CD4-positive, alpha-beta T cell (primary cell): ENCODE results near the gene BRDT. TPM values are rescaled to one million over a fixed set of nuclear protein-coding genes. Genes with fewer than 3 reads are reported as not detected.

ENCODE experiments used
- ATAC-seq: fragments of 200-7000 bp; cut with Tn5 transposase; one replicate; pipeline ENCODE4 v1.10.0; 2022; ENCODE audit warnings: mild to moderate bottlenecking; ENCODE audit not compliant: poor library complexity
- CTCF ChIA-PET: fragments of 350-600 bp; sonication (Branson Sonifier 250); formaldehyde crosslinking; loops from one replicate; lab custom pipeline; 2021; ENCODE audit warnings: antibody characterized with exemption, inconsistent platforms; lab: Charles Lee
- POLR2A ChIA-PET: fragments of 350-600 bp; sonication (Branson Sonifier 250); formaldehyde crosslinking; loops from one replicate; lab custom pipeline; 2021; ENCODE audit warnings: antibody characterized with exemption, inconsistent platforms; lab: Charles Lee
- DNase-seq, 14 experiments: peaks; one replicate each; pipeline ENCODE4 v3.0.0-alpha.2; 2013 to 2020; ENCODE audit warnings: mixed read lengths in 2 of 14
- H3K27ac ChIP-seq, 2 donors: one replicate each; pipeline versions ENCODE4 v1.5.1 to v1.7.0; 2013; ENCODE audit warnings: low read length in 2 of 2, low read depth in 1 of 2, mild to moderate bottlenecking in 1 of 2
- H3K27me3 ChIP-seq, 2 experiments: 1 replicate in 1 of 2; 2 replicates in 1 of 2; pipeline versions ENCODE4 v1.6.1 to v1.7.0; 2013; ENCODE audit warnings: low read length in 2 of 2, control low read depth in 1 of 2, mild to moderate bottlenecking in 1 of 2, moderate library complexity in 1 of 2; ENCODE audit not compliant: insufficient read depth in 2 of 2, control insufficient read depth in 1 of 2
- H3K36me3 ChIP-seq: one replicate; pipeline ENCODE4 v1.6.1; 2013; ENCODE audit warnings: low read length, control low read depth; ENCODE audit not compliant: insufficient read depth
- H3K4me1 ChIP-seq: one replicate; pipeline ENCODE4 v1.6.1; 2013; ENCODE audit warnings: low read length, control low read depth; ENCODE audit not compliant: insufficient read depth
- H3K4me3 ChIP-seq: one replicate; pipeline ENCODE4 v1.5.1; 2013; ENCODE audit warnings: mild to moderate bottlenecking, low read length, moderate library complexity
- H3K9me3 ChIP-seq, 2 experiments: 1 replicate in 1 of 2; 2 replicates in 1 of 2; pipeline versions ENCODE4 v1.6.1 to v1.7.0; 2013; ENCODE audit warnings: low read length in 2 of 2, mild to moderate bottlenecking in 2 of 2, control low read depth in 1 of 2, moderate library complexity in 1 of 2; ENCODE audit not compliant: control insufficient read depth in 1 of 2, insufficient read depth in 1 of 2
- H3K27ac Mint-ChIP-seq: one replicate; pipeline ENCODE4 v1.8.0; 2020; ENCODE audit warnings: mixed read lengths
- H3K27me3 Mint-ChIP-seq: one replicate; pipeline ENCODE4 v1.8.0; 2021; ENCODE audit warnings: mixed read lengths
- H3K36me3 Mint-ChIP-seq: one replicate; pipeline ENCODE4 v1.8.0; 2021; ENCODE audit warnings: low read depth, mixed read lengths
- H3K4me1 Mint-ChIP-seq: one replicate; pipeline ENCODE4 v1.8.0; 2021; ENCODE audit warnings: low read depth, mixed read lengths
- H3K4me3 Mint-ChIP-seq: one replicate; pipeline ENCODE4 v1.8.0; 2020; ENCODE audit warnings: mild to moderate bottlenecking, mixed read lengths
- H3K9me3 Mint-ChIP-seq: one replicate; pipeline ENCODE4 v1.8.0; 2020; ENCODE audit warnings: mixed read lengths
- CTCF ChIP-seq: fragments of 200-600 bp; IDR thresholded peaks from one replicate; pipeline ENCODE4 v1.8.0; 2022; ENCODE audit warnings: antibody characterized with exemption, mild to moderate bottlenecking
- intact Hi-C, 2 experiments: fragments of 100-400 bp; cut with DNase I in 1 of 2; cut with micrococcal nuclease in 1 of 2; formaldehyde crosslinking; loops; one replicate each; pipeline versions ENCODE4 v1.15.1 to v1.9.0; 2023 to 2025; cut with DNase I, micrococcal nuclease
- polyA plus RNA-seq, 2 donors: library from polyadenylated mRNA; unstranded; fragments of 120-200 nt; gene quantifications; one replicate each; pipeline ENCODE4 v1.2.1, GENCODE V29; 2013
- total RNA-seq, 174 experiments: library from RNA in 2 of 174; stranded (reverse) in 2 of 174; gene quantifications; one replicate each; pipeline ENCODE4 v1.2.3 and lab custom pipeline; 2021 to 2026

BRDT gene
- not detected for total RNA-seq
- not detected for polyA plus RNA-seq (2013, experiment 1 of 2)
- 0.07 TPM for polyA plus RNA-seq (2013, experiment 2 of 2)
- total RNA-seq (lab: John Stamatoyannopoulos, UW) = 0 to 0.79 (median 0) reads per million in 172 experiments

GRCh38 chr1:91949356-91949699 lies at the start of gene BRDT:
BRDT (plus strand) TSS chr1:91949401; CDS start chr1:91962755, 13,354 bp downstream.
- ATAC-seq (no peak), DNase-seq (peak in 1 of 14 experiments; percentile 15)
- TF ChIP-seq CTCF = no peak
- Mint-ChIP-seq H3K36me3 (no peaks in the 10 kb centered on the region), H3K27ac (peak within 1 kb of the TSS; percentile 83), H3K4me3 (peak within 1 kb of the TSS; percentile 47), H3K4me1 (peaks cover 16% of the 10 kb centered on the region), H3K9me3 (peaks cover 4% of the 10 kb centered on the region), H3K27me3 (no peaks in the 10 kb centered on the region)
- ChIA-PET POLR2A (no interaction called here), CTCF (no interaction called here)
- Histone ChIP-seq H3K9me3 (peaks cover 0 to 7% of the 10 kb centered on the region in 2 experiments), H3K36me3 (no peaks in the 10 kb centered on the region), H3K27ac (peak within 1 kb of the TSS in 1 of 2 donors; percentile 86), H3K4me3 (peak within 1 kb of the TSS; percentile 48), H3K4me1 (peaks cover 31% of the 10 kb centered on the region), H3K27me3 (no peaks in the 10 kb centered on the region)
- intact Hi-C loops = no loop called here

GRCh38 chr1:91900562-91900961 lies 48.6 kb upstream of the BRDT start:
- Mint-ChIP-seq H3K4me3 (no peak overlapping the region), H3K4me1 (no peaks in the 10 kb centered on the region), H3K27me3 (no peaks in the 10 kb centered on the region), H3K36me3 (no peaks in the 10 kb centered on the region), H3K9me3 (no peaks in the 10 kb centered on the region), H3K27ac (no peak overlapping the region)
- Histone ChIP-seq H3K27ac (no peak overlapping the region), H3K4me1 (peaks cover 2% of the 10 kb centered on the region), H3K36me3 (no peaks in the 10 kb centered on the region), H3K9me3 (no peaks in the 10 kb centered on the region), H3K4me3 (no peak overlapping the region), H3K27me3 (peaks cover 0 to 2% of the 10 kb centered on the region in 2 experiments)
- intact Hi-C loops = no loop called here
- ChIA-PET CTCF (no interaction called here), POLR2A (no interaction called here)
- ATAC-seq (no peak), DNase-seq (no peak)
- no peak for TF ChIP-seq CTCF

- ChIA-PET CTCF (no interaction called here), POLR2A (no interaction called here)
- DNase-seq (no peak), ATAC-seq (no peak)
- no peaks in the 10 kb centered on the region for H3K36me3 Mint-ChIP-seq
- H3K4me1 Mint-ChIP-seq = no peaks in the 10 kb centered on the region
- intact Hi-C loops = no loop called here
- no peak overlapping the region for H3K27ac Mint-ChIP-seq
- TF ChIP-seq CTCF = no peak
- Histone ChIP-seq H3K27me3 (peaks cover 0 to 2% of the 10 kb centered on the region in 2 experiments), H3K36me3 (no peaks in the 10 kb centered on the region), H3K27ac (no peak overlapping the region), H3K9me3 (no peaks in the 10 kb centered on the region), H3K4me1 (no peaks in the 10 kb centered on the region), H3K4me3 (no peak overlapping the region)
- H3K27me3 Mint-ChIP-seq = no peaks in the 10 kb centered on the region
- H3K4me3 Mint-ChIP-seq = no peak overlapping the region
- H3K9me3 Mint-ChIP-seq = no peaks in the 10 kb centered on the region
Measured at GRCh38 chr1:91901231-91901630, 48.0 kb upstream of the BRDT start.
